ENCODE measurements around the gene CCDC116.

CCDC116 gene

GRCh38 chr22:21621025-21621424 is 11.5 kb upstream of the CCDC116 start:
- H3K4me1 ChIP-seq (ENCODE audit: low read length): no peaks in the 10 kb centered on the region
- no peaks in the 10 kb centered on the region for H3K27me3 ChIP-seq (replicated peaks; ENCODE audit: insufficient read depth, low read length)
- no peak overlapping the region for H2AFZ ChIP-seq (ENCODE audit: low read length)
- H4K20me1 ChIP-seq (ENCODE audit: insufficient read depth, low read length): 0 out of 2 replicates have a peak, but pooled peaks cover 10% of the 10 kb centered on the region
- H3K27ac ChIP-seq (ENCODE audit: low read length): no peak overlapping the region
- no peak for TF ChIP-seq CTCF (IDR thresholded peaks at IDR 0.05; ENCODE audit: low read length)
- TF ChIP-seq EZH2phosphoT487 (IDR thresholded peaks at IDR 0.05; ENCODE audit: low read length): no peak
- no peak for TF ChIP-seq EZH2 (optimal IDR thresholded peaks at IDR 0.05; ENCODE audit: low read depth, low read length)
- no peak overlapping the region for H3K4me3 ChIP-seq (ENCODE audit: low read length)
- H3K9ac ChIP-seq (ENCODE audit: low read length): no peak overlapping the region
- peaks cover 90% of the 10 kb centered on the region for H3K79me2 ChIP-seq (ENCODE audit: low read length)
- H3K9me3 ChIP-seq (replicated peaks; ENCODE audit: insufficient read depth, low read length): no peaks in the 10 kb centered on the region
- no peak overlapping the region for H3K4me2 ChIP-seq (ENCODE audit: low read depth, low read length)
- H3K9me2 ChIP-seq (replicated peaks; ENCODE audit: insufficient read depth, low read length): no peaks in the 10 kb centered on the region
- H3K36me3 ChIP-seq (replicated peaks; ENCODE audit: insufficient read depth, low read length): no peaks in the 10 kb centered on the region; the same call in 1 of the 2 replicates
- DNase-seq: no peak
- H3F3A ChIP-seq (ENCODE audit: insufficient read depth, low read length): peaks cover 24% of the 10 kb centered on the region

GRCh38 chr22:21622011-21622918 is 10.3 kb upstream of the CCDC116 start:
- Histone ChIP-seq H3K4me3 (ENCODE audit: low read length) (no peak overlapping the region), H3K36me3 (replicated peaks; ENCODE audit: insufficient read depth, low read length) (no peaks in the 10 kb centered on the region), H3K9me2 (replicated peaks; ENCODE audit: insufficient read depth, low read length) (no peaks in the 10 kb centered on the region), H3K27me3 (replicated peaks; ENCODE audit: insufficient read depth, low read length) (no peaks in the 10 kb centered on the region), H3F3A (ENCODE audit: insufficient read depth, low read length) (peaks cover 27% of the 10 kb centered on the region), H3K79me2 (ENCODE audit: low read length) (peaks cover 90% of the 10 kb centered on the region), H3K9me3 (replicated peaks; ENCODE audit: insufficient read depth, low read length) (no peaks in the 10 kb centered on the region), H3K9ac (ENCODE audit: low read length) (no peak overlapping the region), H2AFZ (ENCODE audit: low read length) (no peak overlapping the region), H3K27ac (ENCODE audit: low read length) (no peak overlapping the region), H3K4me1 (ENCODE audit: low read length) (no peaks in the 10 kb centered on the region), H3K4me2 (ENCODE audit: low read depth, low read length) (no peak overlapping the region), H4K20me1 (ENCODE audit: insufficient read depth, low read length) (0 out of 2 replicates have a peak, but pooled peaks cover 10% of the 10 kb centered on the region)
- TF ChIP-seq EZH2 (optimal IDR thresholded peaks at IDR 0.05; ENCODE audit: low read depth, low read length): no peak
- DNase-seq: no peak

- peaks cover 32% of the 10 kb centered on the region for H3F3A ChIP-seq (ENCODE audit: insufficient read depth, low read length)
- no peak overlapping the region for H3K4me2 ChIP-seq (ENCODE audit: low read depth, low read length)
- peaks cover 90% of the 10 kb centered on the region for H3K79me2 ChIP-seq (ENCODE audit: low read length)
- TF ChIP-seq EZH2 (optimal IDR thresholded peaks at IDR 0.05; ENCODE audit: low read depth, low read length) (no peak), EZH2phosphoT487 (IDR thresholded peaks at IDR 0.05; ENCODE audit: low read length) (no peak), CTCF (IDR thresholded peaks at IDR 0.05; ENCODE audit: low read length) (no peak)
- no peaks in the 10 kb centered on the region for H3K4me1 ChIP-seq (ENCODE audit: low read length)
- H3K9ac ChIP-seq (ENCODE audit: low read length): no peak overlapping the region
- H2AFZ ChIP-seq (ENCODE audit: low read length): no peak overlapping the region
- H3K9me3 ChIP-seq (replicated peaks; ENCODE audit: insufficient read depth, low read length): no peaks in the 10 kb centered on the region
- H3K27ac ChIP-seq (ENCODE audit: low read length): no peak overlapping the region
- 0 out of 2 replicates have a peak, but pooled peaks cover 2% of the 10 kb centered on the region for H3K36me3 ChIP-seq (replicated peaks; ENCODE audit: insufficient read depth, low read length)
- no peak for DNase-seq
- 0 out of 2 replicates have a peak, but pooled peaks cover 10% of the 10 kb centered on the region for H4K20me1 ChIP-seq (ENCODE audit: insufficient read depth, low read length)
- H3K4me3 ChIP-seq (ENCODE audit: low read length): no peak overlapping the region
- H3K27me3 ChIP-seq (replicated peaks; ENCODE audit: insufficient read depth, low read length): no peaks in the 10 kb centered on the region
- no peaks in the 10 kb centered on the region for H3K9me2 ChIP-seq (replicated peaks; ENCODE audit: insufficient read depth, low read length)
Observed at GRCh38 chr22:21622919-21623647, 9.5 kb upstream of the CCDC116 start.

All from MM.1S (cell line).